ENCODE results near the gene EHBP1.

EHBP1 gene

GRCh38 chr2:62884514-62884913 lies 179.0 kb downstream of the EHBP1 start:
- DNase-seq (ENCODE audit: low read depth) = no peak

GRCh38 chr2:62894966-62895631 lies 189.6 kb downstream of the EHBP1 start:
- DNase-seq (ENCODE audit: low read depth) = no peak

- DNase-seq (ENCODE audit: low read depth) = no peak
Measured at GRCh38 chr2:62895632-62896009, 190.1 kb downstream of the EHBP1 start.

- DNase-seq (ENCODE audit: low read depth) = no peak
Measured at GRCh38 chr2:62897187-62897827, 191.8 kb downstream of the EHBP1 start.

GRCh38 chr2:62904344-62904743 lies 198.8 kb downstream of the EHBP1 start:
- no peak for DNase-seq (ENCODE audit: low read depth)

GRCh38 chr2:62908145-62908544 lies 202.6 kb downstream of the EHBP1 start:
- no peak for DNase-seq (ENCODE audit: low read depth)

- DNase-seq (ENCODE audit: low read depth) = no peak
Measured at GRCh38 chr2:62913311-62913710, 207.8 kb downstream of the EHBP1 start.

GRCh38 chr2:62919041-62919440 lies 213.5 kb downstream of the EHBP1 start:
- no peak for DNase-seq (ENCODE audit: low read depth)

- no peak for DNase-seq (ENCODE audit: low read depth)
Measured at GRCh38 chr2:62920070-62920469, 214.6 kb downstream of the EHBP1 start.

- DNase-seq (ENCODE audit: low read depth) = no peak
Measured at GRCh38 chr2:62923242-62923641, 217.7 kb downstream of the EHBP1 start.

GRCh38 chr2:62923881-62924280 lies 218.4 kb downstream of the EHBP1 start:
- no peak for DNase-seq (ENCODE audit: low read depth)

- no peak for DNase-seq (ENCODE audit: low read depth)
Measured at GRCh38 chr2:62928015-62928414, 222.5 kb downstream of the EHBP1 start.

GRCh38 chr2:62931536-62931935 lies 226.0 kb downstream of the EHBP1 start:
- no peak for DNase-seq (ENCODE audit: low read depth)

- no peak for DNase-seq (ENCODE audit: low read depth)
Measured at GRCh38 chr2:62933398-62933917, 227.9 kb downstream of the EHBP1 start.

GRCh38 chr2:62934517-62934916 lies 229.0 kb downstream of the EHBP1 start:
- DNase-seq (ENCODE audit: low read depth) = no peak

- no peak for DNase-seq (ENCODE audit: low read depth)
Measured at GRCh38 chr2:62938126-62938525, 232.6 kb downstream of the EHBP1 start.

- no peak for DNase-seq (ENCODE audit: low read depth)
Measured at GRCh38 chr2:62939735-62940491, 234.4 kb downstream of the EHBP1 start.

- DNase-seq (ENCODE audit: low read depth) = no peak
Measured at GRCh38 chr2:62940697-62941096, 235.2 kb downstream of the EHBP1 start.

- no peak for DNase-seq (ENCODE audit: low read depth)
Measured at GRCh38 chr2:62941413-62941812, 235.9 kb downstream of the EHBP1 start.

- no peak for DNase-seq (ENCODE audit: low read depth)
Measured at GRCh38 chr2:62944362-62944761, 238.8 kb downstream of the EHBP1 start.

- DNase-seq (ENCODE audit: low read depth) = no peak
Measured at GRCh38 chr2:62947403-62947802, 241.9 kb downstream of the EHBP1 start.

- DNase-seq (ENCODE audit: low read depth) = no peak
Measured at GRCh38 chr2:62956651-62957050, 251.1 kb downstream of the EHBP1 start.

- DNase-seq (ENCODE audit: low read depth) = no peak
Measured at GRCh38 chr2:62958206-62958605, 252.7 kb downstream of the EHBP1 start.

Data from T follicular helper cell (primary cell).